Measurements from ENCODE around the gene C17orf67. TPM values are rescaled to one million over a fixed set of nuclear protein-coding genes. Genes with fewer than 3 reads are reported as not detected.

Gene C17orf67
- polyA plus RNA-seq, 2 of the 4 experiments (the other 2 are of a cell fraction) = 1.8 to 2.6 TPM

DNA sequence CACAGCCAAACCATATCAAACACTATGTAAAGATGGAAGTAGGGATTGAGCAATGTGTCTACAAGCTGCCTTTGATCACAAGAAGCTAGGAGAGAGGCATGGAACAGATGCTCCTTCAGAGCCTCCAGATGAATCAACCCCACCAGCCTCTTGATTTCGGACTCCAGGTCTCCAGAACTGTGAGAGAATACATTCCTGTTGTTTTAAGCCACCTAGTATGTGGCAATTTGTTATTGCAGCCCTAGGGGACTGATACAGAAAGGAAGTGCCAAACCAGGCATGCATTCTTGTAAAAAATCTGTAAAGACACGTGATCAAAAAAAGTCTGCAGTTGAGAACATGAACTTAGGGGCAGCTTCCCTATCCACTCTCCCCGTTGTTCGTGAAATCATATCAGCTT lies 91.1 kb downstream of the C17orf67 start:
- DNase-seq (ENCODE audit: low read depth in 1 of 2, low spot score in 1 of 2) (no peak), FAIRE-seq (no peak), ATAC-seq (no peak)
- Histone ChIP-seq H3K27ac (no peak overlapping the region), H3K4me1 (no peaks in the 10 kb centered on the region), H3K4me3 (no peak overlapping the region), H3K4me2 (no peak overlapping the region), H3K9me3 (peaks cover 3% of the 10 kb centered on the region; the same call in 1 of the 3 replicates)
- 28% methylated on average over 4 of the region's 4 CpGs for WGBS (ENCODE audit: missing lambda C conversion rate)
- ChIA-PET CTCF (interaction anchor here (1.4 kb wide), 1 partner anchor 27 kb away, joined by 5 read pairs; no protein-coding TSS in a partner anchor), POLR2A (no interaction called here)
- TF ChIP-seq POLR2A (IDR thresholded peaks at IDR 0.05; ENCODE audit: low read length) (no peak), RARB (CRISPR knock-in tag; IDR thresholded peaks at IDR 0.05) (no peak), ZC3H11A (IDR thresholded peaks at IDR 0.05) (no peak), FOSL2 (IDR thresholded peaks at IDR 0.05) (no peak), FOSL2 (CRISPR knock-in tag; IDR thresholded peaks at IDR 0.05) (no peak), ESRRA (IDR thresholded peaks at IDR 0.05; ENCODE audit: borderline replicate concordance, low read length) (no peak), RCOR1 (IDR thresholded peaks at IDR 0.05; ENCODE audit: low read depth, low read length) (no peak), ZSCAN20 (CRISPR knock-in tag; IDR thresholded peaks at IDR 0.05) (no peak), CBX8 (IDR thresholded peaks at IDR 0.05) (no peak), HEYL (CRISPR knock-in tag; IDR thresholded peaks at IDR 0.05) (no peak), EHF (CRISPR knock-in tag; IDR thresholded peaks at IDR 0.05) (no peak), CHD4 (IDR thresholded peaks at IDR 0.05; ENCODE audit: borderline replicate concordance) (no peak), PHF8 (IDR thresholded peaks at IDR 0.05; ENCODE audit: borderline replicate concordance, low read depth) (no peak), FOXS1 (CRISPR knock-in tag; IDR thresholded peaks at IDR 0.05) (no peak), JUN (IDR thresholded peaks at IDR 0.05) (no peak), POLR2AphosphoS2 (conservative IDR thresholded peaks at IDR 0.05; ENCODE audit: low read length) (no peak)
- TF ChIP-seq, protein P1, sequence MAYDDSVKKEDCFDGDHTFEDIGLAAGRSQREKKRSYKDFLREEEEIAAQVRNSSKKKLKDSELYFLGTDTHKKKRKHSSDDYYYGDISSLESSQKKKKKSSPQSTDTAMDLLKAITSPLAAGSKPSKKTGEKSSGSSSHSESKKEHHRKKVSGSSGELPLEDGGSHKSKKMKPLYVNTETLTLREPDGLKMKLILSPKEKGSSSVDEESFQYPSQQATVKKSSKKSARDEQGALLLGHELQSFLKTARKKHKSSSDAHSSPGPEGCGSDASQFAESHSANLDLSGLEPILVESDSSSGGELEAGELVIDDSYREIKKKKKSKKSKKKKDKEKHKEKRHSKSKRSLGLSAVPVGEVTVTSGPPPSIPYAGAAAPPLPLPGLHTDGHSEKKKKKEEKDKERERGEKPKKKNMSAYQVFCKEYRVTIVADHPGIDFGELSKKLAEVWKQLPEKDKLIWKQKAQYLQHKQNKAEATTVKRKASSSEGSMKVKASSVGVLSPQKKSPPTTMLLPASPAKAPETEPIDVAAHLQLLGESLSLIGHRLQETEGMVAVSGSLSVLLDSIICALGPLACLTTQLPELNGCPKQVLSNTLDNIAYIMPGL (CRISPR knock-in tag; IDR thresholded peaks at IDR 0.05; ENCODE audit: borderline replicate concordance) = no peak
- TF ChIP-seq, protein P2, sequence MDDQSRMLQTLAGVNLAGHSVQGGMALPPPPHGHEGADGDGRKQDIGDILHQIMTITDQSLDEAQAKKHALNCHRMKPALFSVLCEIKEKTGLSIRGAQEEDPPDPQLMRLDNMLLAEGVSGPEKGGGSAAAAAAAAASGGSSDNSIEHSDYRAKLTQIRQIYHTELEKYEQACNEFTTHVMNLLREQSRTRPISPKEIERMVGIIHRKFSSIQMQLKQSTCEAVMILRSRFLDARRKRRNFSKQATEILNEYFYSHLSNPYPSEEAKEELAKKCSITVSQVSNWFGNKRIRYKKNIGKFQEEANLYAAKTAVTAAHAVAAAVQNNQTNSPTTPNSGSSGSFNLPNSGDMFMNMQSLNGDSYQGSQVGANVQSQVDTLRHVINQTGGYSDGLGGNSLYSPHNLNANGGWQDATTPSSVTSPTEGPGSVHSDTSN (IDR thresholded peaks at IDR 0.05) = no peak
- TF ChIP-seq, protein P3, sequence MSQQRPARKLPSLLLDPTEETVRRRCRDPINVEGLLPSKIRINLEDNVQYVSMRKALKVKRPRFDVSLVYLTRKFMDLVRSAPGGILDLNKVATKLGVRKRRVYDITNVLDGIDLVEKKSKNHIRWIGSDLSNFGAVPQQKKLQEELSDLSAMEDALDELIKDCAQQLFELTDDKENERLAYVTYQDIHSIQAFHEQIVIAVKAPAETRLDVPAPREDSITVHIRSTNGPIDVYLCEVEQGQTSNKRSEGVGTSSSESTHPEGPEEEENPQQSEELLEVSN (IDR thresholded peaks at IDR 0.05; ENCODE audit: borderline replicate concordance, low read depth) = no peak

Small RNA genes lying within 50 kb of the gene (small RNA-seq; reads per million reads assigned to genes)
- 0 reads per million in 6 experiments for gene RNU6-1158P

Other genes starting within 250 kb of the C17orf67 start
- 0.21 and 0.25 TPM in 2 replicates for gene NOG, start 240.2 kb downstream of the C17orf67 start, polyA plus RNA-seq (2011; rRNA removed)
- gene NOG, start 240.2 kb downstream of the C17orf67 start, polyA plus RNA-seq (2017; fragmentation: RNase III; extraction: RNeasy Plus Mini Kit Qiagen cat#74134 plus additional on column Dnase treatment) = 0.67 to 0.92 TPM (median 0.73 TPM) in 3 replicates
- gene DGKE, start 231 bp upstream of the C17orf67 start, polyA plus RNA-seq (2011; rRNA removed) = 4.6 and 5.8 TPM in 2 replicates
- gene DGKE, start 231 bp upstream of the C17orf67 start, polyA plus RNA-seq (2017; fragmentation: RNase III; extraction: RNeasy Plus Mini Kit Qiagen cat#74134 plus additional on column Dnase treatment) = 3.4 to 4.0 TPM (median 3.7 TPM) in 3 replicates
- 56.6 and 65.4 TPM in 2 replicates for gene TRIM25, start 80.1 kb upstream of the C17orf67 start, polyA plus RNA-seq (2011; rRNA removed)
- 38.3 to 40.7 TPM (median 39.8 TPM) in 3 replicates for gene TRIM25, start 80.1 kb upstream of the C17orf67 start, polyA plus RNA-seq (2017; fragmentation: RNase III; extraction: RNeasy Plus Mini Kit Qiagen cat#74134 plus additional on column Dnase treatment)
- 13.5 and 16.9 TPM in 2 replicates for gene COIL, start 127.1 kb upstream of the C17orf67 start, polyA plus RNA-seq (2011; rRNA removed)
- gene COIL, start 127.1 kb upstream of the C17orf67 start, polyA plus RNA-seq (2017; fragmentation: RNase III; extraction: RNeasy Plus Mini Kit Qiagen cat#74134 plus additional on column Dnase treatment) = 19.9 to 20.7 TPM (median 20.3 TPM) in 3 replicates
- 42.9 and 45.0 TPM in 2 replicates for gene SCPEP1, start 144.2 kb upstream of the C17orf67 start, polyA plus RNA-seq (2011; rRNA removed)
- 37.5 to 47.6 TPM (median 44.5 TPM) in 3 replicates for gene SCPEP1, start 144.2 kb upstream of the C17orf67 start, polyA plus RNA-seq (2017; fragmentation: RNase III; extraction: RNeasy Plus Mini Kit Qiagen cat#74134 plus additional on column Dnase treatment)

All from A549 (cell line).